HEK293 (cell line): ENCODE data around the gene AFF3.

Source experiments
- CTCF ChIP-seq: fragments of 450-650 bp; formaldehyde crosslinking; IDR thresholded peaks from 2 replicates; pipeline ENCODE4 v1.5.1; 2016; ENCODE audit warnings: missing biosample characterization, missing genetic modification characterization
- FEZF1 ChIP-seq: fragments of 450-650 bp; formaldehyde crosslinking; IDR thresholded peaks from 2 replicates; pipeline ENCODE4 v1.5.1; 2016; ENCODE audit warnings: missing biosample characterization, missing genetic modification characterization
- REST ChIP-seq: fragments of 450-650 bp; formaldehyde crosslinking; IDR thresholded peaks from 2 replicates; pipeline ENCODE4 v1.5.1; 2016; ENCODE audit warnings: missing biosample characterization, missing genetic modification characterization
- TCF7L2 ChIP-seq: IDR thresholded peaks from 2 replicates; pipeline ENCODE4 v1.6.1; 2011; ENCODE audit warnings: low read depth, mild to moderate bottlenecking, inconsistent platforms, low read length, moderate library complexity, borderline replicate concordance
- YY1 ChIP-seq: fragments of 450-650 bp; formaldehyde crosslinking; IDR thresholded peaks from 2 replicates; pipeline ENCODE4 v1.5.1; 2018; ENCODE audit warnings: missing biosample characterization, missing genetic modification characterization
- ZBTB11 ChIP-seq: fragments of 450-650 bp; formaldehyde crosslinking; conservative IDR thresholded peaks from 2 replicates; pipeline ENCODE4 v1.5.1; 2016; ENCODE audit warnings: low read depth, missing biosample characterization, missing genetic modification characterization
- ZBTB20 ChIP-seq: fragments of 450-650 bp; formaldehyde crosslinking; IDR thresholded peaks from 2 replicates; pipeline ENCODE4 v1.5.1; 2016; ENCODE audit warnings: missing biosample characterization, missing genetic modification characterization
- ZNF121 ChIP-seq: fragments of 450-650 bp; formaldehyde crosslinking; IDR thresholded peaks from 2 replicates; pipeline ENCODE4 v1.5.1; 2016; ENCODE audit warnings: missing biosample characterization, missing genetic modification characterization
- ZNF366 ChIP-seq: fragments of 450-650 bp; formaldehyde crosslinking; conservative IDR thresholded peaks from 2 replicates; pipeline ENCODE4 v1.5.1; 2016; ENCODE audit warnings: missing biosample characterization, missing genetic modification characterization
- ZNF398 ChIP-seq: fragments of 450-650 bp; formaldehyde crosslinking; IDR thresholded peaks from 2 replicates; pipeline ENCODE4 v1.5.1; 2017; ENCODE audit warnings: missing biosample characterization, missing genetic modification characterization
- ZNF529 ChIP-seq: fragments of 450-650 bp; formaldehyde crosslinking; IDR thresholded peaks from 2 replicates; pipeline ENCODE4 v1.5.1; 2017; ENCODE audit warnings: missing genetic modification characterization, missing biosample characterization; ENCODE audit not compliant: insufficient replicate concordance
- ZNF660 ChIP-seq: fragments of 450-650 bp; IDR thresholded peaks from 2 replicates; pipeline ENCODE4 v1.5.1; 2018; ENCODE audit warnings: missing biosample characterization, mild to moderate bottlenecking, missing genetic modification characterization
- ZNF830 ChIP-seq: fragments of 450-650 bp; IDR thresholded peaks from 2 replicates; pipeline ENCODE4 v1.5.0; 2018; ENCODE audit warnings: missing biosample characterization, missing genetic modification characterization, low read depth, mild to moderate bottlenecking, moderate library complexity
- ZSCAN30 ChIP-seq: fragments of 450-650 bp; IDR thresholded peaks from 2 replicates; pipeline ENCODE4 v1.5.1; 2018; ENCODE audit warnings: missing biosample characterization, mild to moderate bottlenecking, missing genetic modification characterization, moderate library complexity

GRCh38 chr2:100057901-100058261 lies 84.5 kb downstream of the AFF3 start:
- TF ChIP-seq FEZF1 (no peak), CTCF (tag by site-specific recombination) (no peak), ZNF398 (tag by site-specific recombination) (no peak), TCF7L2 (no peak), ZNF121 (no peak), YY1 (tag by site-specific recombination) (no peak), ZSCAN30 (tag by site-specific recombination) (no peak), ZNF529 (no peak), REST (tag by site-specific recombination) (no peak), ZBTB20 (tag by site-specific recombination) (no peak), ZNF830 (no peak), ZNF366 (tag by site-specific recombination) (no peak), ZBTB11 (no peak), ZNF660 (tag by site-specific recombination) (no peak)
